ENCODE results near the gene IL11RA.

Gene IL11RA

DNA sequence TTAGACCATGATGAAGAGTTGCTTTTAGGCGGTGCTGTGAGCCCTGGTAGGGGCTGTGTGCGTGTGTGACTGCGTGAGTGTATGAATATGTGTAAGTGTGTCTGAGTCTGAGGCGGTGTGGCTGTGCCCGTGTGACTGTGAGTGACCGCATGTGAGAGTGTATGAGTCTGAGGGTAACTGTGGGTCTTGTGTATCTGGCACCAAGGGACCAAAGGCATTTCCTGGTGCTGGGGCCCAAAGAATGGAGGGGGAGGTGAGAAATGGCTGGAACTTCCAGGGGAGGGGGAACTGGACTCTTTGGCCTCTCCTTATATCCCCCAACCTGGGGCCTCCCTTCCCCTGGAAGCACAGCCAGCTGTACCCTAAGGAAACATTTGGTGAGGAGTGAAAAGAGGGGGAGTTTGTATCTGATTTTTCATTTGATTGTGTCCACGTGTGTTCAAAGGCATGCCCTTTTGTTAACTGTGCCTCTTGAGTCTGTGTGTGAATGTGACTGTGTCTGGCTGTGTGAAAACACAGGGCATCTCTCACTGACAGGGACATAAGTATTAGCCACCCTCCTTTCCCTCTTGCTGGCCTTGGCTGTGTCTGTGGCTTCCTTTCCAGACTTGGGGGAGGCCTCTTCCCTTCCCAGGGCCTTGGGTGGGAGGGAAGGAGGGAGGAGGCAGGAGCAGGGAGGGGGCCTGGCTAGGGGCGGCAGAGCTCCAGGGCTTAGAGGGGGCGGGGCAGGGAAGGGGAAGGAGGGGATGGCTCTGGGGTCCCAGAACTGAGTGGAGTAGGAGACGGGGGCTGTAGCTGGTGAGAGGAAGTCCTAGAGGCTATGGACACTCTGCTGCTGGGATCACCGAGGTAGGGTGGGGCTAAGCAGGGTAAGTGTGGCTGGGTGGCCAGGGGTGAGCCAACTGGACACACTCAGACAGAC, 1.4 kb downstream of the IL11RA start:
- DNase-seq (ENCODE audit: low read depth in 2 of 2), result no peak

DNA sequence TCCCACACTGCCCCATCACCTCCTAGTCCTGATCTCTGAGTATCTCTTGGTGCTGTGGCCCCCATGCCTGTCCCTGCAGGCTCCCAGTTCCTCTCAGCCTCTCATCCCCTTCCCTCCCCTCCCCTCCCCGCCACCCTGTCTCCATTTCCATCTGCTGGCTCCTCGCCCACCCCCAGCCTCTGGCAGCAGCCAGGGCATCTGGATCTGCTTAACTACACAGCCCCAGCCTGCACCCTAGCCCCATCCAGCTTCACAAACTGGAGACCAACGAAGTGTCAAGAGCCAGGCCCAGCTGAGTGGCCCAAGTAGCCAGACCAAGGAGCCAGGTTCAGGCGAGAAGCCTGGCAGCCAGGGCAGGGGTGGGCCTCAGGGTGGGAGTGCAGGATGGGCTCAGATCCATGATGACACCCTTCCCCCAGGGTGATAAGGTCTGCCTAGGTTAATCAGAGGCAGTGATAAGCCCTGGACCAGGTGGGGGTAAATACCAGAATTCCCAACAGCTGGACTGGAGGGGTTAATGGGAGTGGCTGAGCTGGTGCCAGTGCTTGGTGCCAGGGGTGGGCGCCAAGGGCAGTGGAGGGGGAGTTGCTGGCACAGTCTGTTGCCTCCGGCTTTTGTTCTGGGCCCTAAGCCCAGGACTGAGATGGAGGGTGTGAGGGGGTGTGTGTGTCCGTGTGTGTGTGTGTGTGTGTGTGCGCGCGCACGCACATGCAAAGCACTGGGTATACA, 2.5 kb downstream of the IL11RA start:
- DNase-seq (ENCODE audit: low read depth in 2 of 2), result no peak

DNA sequence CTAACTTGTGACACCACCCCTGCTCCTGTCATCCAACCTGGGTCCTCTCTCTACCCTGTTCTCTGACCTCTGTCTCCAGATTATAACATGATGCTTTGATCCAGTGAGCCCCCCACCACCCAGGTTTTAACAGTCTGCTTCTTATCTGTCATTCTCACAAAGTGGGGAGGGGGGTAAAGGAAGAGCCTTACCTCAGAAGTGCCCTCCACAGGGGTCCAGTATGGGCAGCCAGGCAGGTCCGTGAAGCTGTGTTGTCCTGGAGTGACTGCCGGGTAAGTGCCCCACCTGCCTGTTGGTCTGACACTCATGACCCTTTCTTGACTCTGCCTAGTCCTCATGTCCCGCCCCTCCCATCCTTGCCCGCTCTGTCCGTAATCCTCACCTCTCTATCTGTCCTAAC, 3.4 kb downstream of the IL11RA start:
- no peak for DNase-seq (ENCODE audit: low read depth in 2 of 2)

DNA sequence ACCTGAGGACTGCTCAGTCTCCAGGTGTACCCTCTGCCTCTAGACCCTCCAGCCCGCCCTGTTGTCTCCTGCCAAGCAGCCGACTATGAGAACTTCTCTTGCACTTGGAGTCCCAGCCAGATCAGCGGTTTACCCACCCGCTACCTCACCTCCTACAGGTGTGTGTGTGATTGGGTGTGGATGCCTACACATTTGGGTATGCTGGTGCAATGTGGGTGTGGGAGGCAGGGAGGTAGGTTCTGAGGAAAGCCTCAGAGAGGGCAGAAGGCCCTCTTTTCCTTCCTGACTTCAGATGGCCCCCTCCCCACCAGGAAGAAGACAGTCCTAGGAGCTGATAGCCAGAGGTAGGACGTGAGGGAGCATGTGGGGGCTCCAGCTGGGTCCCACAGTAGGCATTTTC, 5.0 kb downstream of the IL11RA start:
- no peak for DNase-seq (ENCODE audit: low read depth in 2 of 2)

DNA sequence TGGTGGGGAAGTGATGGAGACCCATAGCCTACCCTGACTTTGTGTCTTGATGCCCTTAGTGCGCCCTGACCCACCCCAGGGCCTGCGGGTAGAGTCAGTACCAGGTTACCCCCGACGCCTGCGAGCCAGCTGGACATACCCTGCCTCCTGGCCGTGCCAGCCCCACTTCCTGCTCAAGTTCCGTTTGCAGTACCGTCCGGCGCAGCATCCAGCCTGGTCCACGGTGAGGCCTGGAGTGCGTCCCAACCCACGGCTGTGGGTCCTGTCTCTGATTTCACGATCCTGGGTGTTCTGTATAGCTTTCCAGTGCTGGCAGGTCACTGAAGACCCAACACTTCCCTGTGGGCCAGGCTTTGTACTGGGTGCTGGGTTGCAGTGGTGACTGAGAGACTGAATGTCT, 6.5 kb downstream of the IL11RA start:
- no peak for DNase-seq (ENCODE audit: low read depth in 2 of 2)

DNA sequence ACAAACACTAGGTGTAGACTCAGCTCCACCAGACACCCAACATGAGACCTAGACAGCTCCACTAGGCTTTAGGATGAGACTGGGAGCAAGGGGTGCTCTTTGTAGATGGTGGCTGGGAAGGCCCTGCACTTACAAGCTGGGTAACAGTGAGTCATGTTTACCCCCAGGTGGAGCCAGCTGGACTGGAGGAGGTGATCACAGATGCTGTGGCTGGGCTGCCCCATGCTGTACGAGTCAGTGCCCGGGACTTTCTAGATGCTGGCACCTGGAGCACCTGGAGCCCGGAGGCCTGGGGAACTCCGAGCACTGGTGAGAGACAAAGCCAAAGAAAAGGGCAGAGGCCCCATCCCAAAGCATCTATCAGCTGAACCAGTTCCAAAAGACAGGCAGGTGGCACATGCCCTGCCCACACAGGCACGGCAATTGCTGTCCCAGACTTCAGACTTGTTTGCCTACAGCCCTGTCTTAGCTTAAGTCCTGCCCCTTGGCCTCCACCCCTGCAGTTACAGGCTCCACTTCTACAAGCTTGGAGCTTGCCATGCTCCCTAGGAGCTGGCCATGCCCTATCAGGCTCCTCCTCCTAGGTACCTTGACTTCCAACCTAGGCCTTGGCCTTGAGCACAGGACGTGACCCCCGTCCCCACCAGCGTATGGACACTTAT, 7.7 kb downstream of the IL11RA start:
- DNase-seq (ENCODE audit: low read depth in 2 of 2), result no peak

DNA sequence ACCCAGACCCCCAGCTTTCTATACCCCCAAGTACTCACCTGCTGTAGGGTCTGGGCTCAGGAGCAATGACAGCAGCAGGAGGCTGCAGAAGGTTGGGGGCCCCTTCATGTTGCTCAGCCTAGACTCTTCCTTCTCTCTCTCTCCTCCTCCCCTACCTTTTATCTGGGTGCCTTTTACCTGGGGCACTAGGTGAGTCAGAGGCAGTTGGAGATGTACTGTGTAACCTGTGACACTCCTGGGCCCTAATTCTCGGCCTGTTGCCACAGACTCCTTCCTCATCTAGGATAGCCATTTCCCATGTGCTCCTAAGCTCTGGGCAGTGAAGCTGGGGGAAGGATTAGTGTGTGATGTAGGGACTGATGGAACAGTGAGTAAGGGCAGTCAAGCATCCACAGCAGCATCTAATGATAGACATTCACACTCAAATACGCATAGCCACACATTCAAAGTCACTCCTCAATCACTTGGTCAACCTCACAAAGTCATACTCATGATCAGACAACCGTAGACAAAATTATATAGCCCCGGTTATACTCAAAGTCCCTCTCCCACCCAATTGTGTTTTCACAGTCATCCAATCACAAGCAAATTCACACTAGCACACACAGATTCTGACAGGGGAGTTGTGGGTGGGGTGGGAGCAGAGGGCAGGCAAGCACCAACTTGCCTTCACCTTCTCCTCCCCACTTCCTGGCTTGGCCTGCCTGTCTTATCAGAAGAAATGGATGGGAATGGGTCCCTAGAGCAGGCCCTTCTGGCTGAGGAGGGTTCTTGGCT, 10.7 kb downstream of the IL11RA start, which contains the start of gene CCL27:
Gene CCL27, minus strand, starts transcription at position 132 of the 777 bp plus-strand sequence. Its CDS starts 24 bp downstream, at position 108.
- no peak for DNase-seq (ENCODE audit: low read depth in 2 of 2)

DNA sequence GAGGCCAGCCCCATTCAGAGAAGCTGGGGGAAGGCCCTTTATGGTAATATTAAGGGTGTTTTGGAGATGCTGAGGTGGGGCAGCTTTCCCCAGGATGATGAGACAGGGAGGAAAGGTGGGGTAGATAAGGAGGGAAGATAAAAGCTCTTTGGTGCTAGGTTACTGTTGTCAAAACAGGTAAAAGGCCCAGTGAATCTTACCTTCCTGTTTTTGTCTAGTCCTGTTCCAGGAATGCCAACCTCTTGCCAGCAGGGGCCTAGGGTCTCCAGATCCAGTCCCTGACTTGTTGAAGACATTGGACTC, 11.3 kb downstream of the IL11RA start:
- DNase-seq (ENCODE audit: low read depth in 2 of 2), result no peak

DNA sequence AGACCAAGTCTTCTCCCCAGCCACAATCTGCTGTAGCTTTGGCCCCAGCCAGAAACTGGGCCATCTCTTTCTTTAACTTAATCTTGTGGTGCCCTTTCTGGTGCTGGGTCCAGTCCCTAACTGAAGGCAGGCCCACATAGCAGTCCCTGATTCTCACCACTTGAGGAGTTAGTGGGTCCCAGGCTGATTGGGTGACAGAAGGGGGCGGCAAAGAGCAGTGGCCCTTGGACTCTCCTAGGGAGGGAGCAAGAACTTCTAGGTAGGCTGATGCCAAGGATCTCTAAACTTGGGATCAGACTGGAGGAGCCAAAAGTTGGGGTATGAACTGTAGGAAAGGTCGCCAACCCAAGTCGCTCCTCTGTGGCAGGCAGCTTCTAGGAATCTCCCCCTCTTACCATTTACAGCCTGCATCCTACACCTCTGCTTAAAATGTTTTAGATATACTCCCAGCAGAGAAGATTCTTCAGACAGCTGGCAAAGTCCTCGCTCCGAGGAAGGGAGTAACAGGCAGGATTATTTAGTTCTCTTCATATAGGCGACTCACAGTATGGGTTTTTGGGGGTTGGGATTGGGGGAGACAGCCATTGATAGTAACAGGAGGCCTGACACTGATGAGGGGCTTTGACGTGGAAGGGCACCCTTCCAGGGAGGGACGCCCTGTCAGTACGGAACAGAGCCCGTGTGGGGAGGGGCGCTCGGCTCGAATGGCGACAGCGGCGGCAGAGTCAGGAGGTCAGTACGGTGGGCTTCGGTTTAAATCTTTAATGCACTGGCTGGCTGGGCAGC, 12.5 kb downstream of the IL11RA start:
- DNase-seq (ENCODE audit: low read depth in 2 of 2), result peak in 1 of 2 donors; percentile 57

DNA sequence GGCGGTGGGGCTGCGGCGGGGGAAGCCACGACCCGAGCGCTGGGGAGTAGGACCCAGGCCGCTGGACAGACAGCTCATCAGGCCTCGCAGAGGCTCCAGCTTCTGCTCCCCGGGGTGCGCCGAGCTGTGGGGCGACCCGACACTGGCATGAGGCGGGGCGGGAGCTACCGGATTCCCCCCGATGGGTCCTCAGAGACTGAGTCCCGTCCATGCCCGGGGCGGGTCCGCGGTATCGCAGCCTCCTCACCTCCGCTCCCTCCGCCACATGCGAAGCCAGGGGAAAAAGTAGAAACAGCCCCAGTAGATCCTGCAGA, 13.0 kb downstream of the IL11RA start:
- no peak for DNase-seq (ENCODE audit: low read depth in 2 of 2)

DNA sequence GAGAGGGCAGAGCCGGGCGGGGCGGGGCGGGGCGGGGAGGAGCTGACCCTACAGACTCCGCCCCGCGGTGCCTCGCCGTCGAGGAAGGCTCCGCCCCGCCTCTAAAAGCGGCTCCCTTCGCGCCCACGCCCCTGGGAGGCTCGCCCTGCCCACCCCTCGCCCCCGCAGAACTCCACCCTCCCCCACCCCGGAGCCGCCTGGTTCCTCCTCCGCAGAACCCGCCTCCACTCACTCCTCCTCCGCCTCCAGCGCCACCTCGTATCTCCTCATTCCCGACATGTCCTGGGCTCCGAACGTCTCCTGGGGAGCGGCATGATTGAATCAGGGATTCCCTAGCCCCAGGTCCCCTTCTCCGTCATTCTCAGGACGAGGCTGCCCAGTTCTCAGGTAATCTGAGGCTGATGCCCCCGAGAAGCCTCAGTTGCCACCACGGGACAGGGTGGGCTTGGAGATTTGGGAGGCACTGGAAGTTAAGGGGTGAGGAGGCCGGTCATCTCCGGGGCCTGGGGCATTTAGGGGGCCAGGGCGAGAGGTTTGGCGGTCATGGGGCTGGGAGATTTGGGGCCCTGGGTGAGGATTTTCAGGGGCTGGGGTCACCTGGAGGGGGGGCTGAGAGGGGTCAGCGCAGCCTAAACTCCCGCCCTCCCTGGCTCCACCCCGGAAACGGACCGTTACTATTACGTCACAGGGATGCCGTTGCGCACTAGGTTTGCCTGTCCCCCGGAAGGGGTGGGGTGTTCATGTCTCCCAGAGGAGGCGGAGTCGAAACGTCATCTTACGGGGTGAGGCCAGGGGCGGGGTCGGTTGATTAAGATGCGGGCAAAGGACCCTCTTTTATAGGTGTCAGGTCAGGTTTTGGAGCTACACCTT, 13.6 kb downstream of the IL11RA start:
- DNase-seq (ENCODE audit: low read depth in 2 of 2), result peak; percentile 73 to 87

DNA sequence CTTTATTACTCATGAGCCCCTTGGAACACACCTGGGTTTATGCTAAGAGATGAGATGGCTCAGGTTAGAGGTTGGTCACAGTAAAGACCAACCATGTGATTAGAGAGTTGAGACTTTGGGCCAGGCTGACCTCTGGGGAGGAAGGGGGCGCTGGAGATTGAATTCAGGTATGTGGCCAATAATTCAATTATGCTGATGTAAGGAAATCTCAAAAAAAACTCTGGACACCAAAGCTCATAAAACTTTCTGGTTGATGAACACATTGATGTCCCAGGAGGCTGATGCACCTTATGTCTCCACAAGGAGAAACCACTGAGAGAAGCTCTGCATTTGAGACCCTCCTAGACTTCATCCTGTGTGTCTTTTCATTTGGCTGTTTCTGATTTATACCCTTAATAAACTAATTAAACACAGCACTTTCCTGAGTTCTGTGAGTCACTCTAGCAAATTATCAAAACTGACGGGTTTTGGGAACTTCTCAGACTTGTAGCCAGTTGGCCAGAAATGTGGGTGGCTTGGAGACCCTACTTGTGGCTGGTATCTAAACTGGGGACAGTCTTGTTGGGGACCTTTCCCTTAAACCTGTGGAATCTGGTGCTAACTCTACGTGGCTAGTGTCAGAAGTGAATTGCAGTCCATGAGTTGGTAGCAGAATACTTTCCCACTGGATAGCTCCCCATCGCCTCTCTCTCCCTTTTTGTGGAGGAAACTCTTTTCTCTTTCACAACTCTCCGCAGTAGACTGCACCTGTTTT, 18.0 kb downstream of the IL11RA start:
- no peak for DNase-seq (ENCODE audit: low read depth in 2 of 2)

DNA sequence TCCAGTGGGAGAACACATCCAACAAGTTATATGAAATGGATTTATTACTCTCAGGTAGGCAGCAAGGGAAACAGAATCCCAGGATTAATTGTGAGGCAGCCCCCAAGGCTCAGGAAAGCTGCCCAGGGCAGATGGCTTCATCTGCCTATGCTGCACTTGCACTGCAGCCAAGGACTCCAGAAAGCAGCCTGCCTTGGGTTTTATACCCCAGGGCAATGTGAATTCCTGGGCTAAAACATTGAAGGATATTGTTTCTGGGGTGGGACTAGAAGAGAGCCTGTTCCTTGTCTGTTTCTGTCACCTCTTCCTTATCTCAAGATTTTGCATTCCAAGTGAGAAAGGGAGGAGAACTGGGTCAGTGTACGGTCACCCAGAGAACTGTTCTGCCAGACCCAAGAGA, 19.3 kb downstream of the IL11RA start:
- no peak for DNase-seq (ENCODE audit: low read depth in 2 of 2)

DNA sequence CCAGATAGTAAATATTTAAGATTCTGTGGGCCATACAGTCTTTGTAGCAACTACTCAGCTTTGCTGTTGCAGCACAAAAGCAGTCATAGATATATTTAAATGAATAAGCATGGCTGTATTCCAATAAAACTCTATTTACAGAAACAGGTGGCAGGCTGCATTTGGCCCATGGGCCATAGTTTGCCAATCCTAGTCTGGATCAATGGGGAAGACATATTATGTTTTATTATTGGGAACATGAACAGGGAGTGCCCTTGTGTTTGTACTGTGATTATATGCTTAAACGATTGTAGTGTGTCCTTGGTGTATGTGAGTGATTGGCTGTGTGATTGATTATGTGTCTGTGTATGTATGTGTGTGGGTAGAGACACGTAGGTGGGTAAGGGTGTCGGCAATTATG, 22.5 kb downstream of the IL11RA start:
- DNase-seq (ENCODE audit: low read depth in 2 of 2), result no peak

DNA sequence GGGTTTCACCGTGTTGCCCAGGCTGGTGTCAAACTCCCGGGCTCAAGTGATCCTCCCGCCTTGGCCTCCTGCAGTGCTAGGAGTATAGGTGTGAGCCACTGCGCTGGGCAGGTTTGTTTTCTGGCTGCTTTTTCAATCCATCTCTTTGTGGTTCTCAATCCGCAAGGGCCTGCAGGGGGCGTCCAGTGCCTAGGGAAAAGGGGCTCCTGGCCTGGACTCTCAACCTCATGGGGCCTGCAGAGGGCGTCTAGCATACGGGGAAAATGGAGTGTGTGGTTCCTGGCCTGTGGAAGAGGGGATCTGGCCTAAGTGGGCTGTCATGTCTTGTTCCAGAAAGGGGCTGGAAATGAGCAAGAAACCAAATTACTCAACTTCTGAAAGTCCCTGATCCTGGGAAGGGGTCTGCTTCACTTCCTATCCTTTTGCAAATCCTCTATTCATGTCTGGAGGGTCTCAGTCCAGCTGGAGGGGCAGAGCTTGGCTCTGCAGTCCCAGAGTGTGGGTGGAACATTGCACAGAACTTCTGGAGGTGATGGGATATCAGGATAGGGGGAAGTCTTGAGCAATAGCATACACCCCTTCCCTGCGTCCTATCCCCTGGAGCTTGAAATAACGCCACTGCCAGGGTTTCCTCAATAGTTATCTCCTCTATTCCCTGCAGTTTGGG, 23.2 kb downstream of the IL11RA start:
- peak in 1 of 2 donors; percentile 33 for DNase-seq (ENCODE audit: low read depth in 2 of 2)

DNA sequence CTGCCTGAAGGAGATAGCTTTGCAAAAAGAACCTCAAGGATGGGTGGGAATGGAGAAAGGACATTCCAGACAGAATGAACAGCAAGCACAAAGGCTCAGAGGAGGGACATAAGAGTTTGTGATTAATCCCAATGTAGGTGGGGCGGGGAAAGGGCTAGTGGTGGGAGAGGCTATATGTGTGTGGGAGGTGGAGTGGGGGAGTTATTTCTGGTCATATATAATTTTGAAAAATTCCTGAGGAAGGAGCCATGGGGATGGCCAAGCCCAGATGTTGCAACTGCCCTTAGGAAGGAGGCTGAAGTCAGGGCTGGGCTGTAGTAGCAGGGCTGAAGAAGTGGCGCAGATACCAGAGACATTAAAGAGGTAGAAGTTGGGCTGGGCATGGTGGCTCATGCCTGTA, 23.9 kb downstream of the IL11RA start:
- no peak for DNase-seq (ENCODE audit: low read depth in 2 of 2)

DNA sequence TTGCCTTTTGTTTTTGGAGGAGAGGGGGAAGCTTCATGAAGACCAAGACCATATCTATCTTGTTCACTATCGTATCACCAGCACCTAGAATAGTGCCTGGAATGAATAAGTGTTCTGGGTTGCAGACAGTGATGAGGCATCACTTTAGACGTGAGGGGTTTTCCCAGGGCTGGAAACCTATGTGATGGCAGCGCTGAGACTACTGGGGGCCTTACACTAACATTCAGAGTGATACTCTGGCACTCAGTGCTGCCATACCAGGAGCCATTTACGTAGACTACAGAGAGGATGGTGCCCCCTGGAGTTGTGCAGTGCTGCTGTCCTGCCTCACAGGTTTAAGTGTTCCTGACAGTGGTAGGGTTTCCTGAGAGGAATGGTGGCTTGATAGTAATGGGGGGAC, 32.2 kb downstream of the IL11RA start:
- DNase-seq (ENCODE audit: low read depth in 2 of 2), result no peak

DNA sequence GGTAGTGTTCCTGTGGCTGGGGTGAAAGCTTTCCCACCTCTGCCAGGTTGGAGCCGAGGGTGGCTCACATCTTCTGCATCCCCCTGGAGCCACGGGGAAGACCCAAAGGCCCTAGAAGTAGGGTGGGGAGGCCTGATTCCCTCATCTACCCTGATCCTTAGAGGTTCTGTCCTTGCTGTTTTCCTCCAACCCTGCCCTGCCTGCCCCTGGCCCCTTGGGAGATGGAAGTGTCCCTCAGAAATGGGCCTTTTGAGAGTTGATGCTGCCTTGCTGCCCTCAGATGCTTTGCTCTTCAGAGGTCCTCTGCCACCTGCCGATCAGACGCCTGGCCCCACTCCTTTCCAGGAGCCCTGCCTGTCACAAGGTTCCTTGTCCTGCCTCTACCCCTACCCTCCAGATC, 32.8 kb downstream of the IL11RA start:
- DNase-seq (ENCODE audit: low read depth in 2 of 2), result no peak

DNA sequence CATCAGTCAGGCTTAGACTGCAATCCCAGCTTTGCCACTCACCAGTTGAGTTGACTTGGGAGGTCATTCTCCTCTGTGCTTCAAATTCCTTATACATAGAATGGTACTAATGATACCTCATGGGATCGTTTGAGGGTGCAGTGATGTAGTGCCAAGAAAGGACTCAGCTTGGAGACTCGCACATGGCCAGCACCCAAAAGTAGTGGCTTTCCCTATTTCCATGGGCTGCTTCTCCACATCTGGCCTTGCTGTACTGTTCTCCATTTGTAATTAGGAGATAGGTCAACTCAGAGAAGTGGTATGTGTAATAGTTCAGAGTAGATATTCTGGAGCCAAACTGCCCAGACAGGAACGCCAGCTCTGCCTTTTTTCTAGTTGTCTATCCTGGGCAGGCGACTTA, 33.6 kb downstream of the IL11RA start:
- no peak for DNase-seq (ENCODE audit: low read depth in 2 of 2)

Measured in stimulated activated CD8-positive, alpha-beta memory T cell treated with anti-CD3 and anti-CD28 coated beads, Interleukin-2, amount 100 ng/mL, for 1 hour (primary cell).